GM12801 (cell line): Measurements from ENCODE around the gene MRPS16.

ENCODE experiments used
- CTCF ChIP-seq: IDR thresholded peaks from one replicate; pipeline ENCODE4 v1.5.1; 2011; ENCODE audit warnings: control low read depth; ENCODE audit not compliant: insufficient read length; ENCODE audit errors: extremely low read depth

The MRPS16 gene

GRCh38 chr10:73252445-73253224, at the start of gene MRPS16:
Gene MRPS16 (minus strand): TSS chr10:73252644. CDS start chr10:73252482, 162 bp downstream.
- no peak for TF ChIP-seq CTCF

- no peak for TF ChIP-seq CTCF
These were observed 44.5 kb upstream of the MRPS16 start for GRCh38 chr10:73296946-73297345.

- TF ChIP-seq CTCF, result no peak
These were observed 41.0 kb upstream of the MRPS16 start for GRCh38 chr10:73293461-73293860.

GRCh38 chr10:73289958-73290357, 37.5 kb upstream of the MRPS16 start:
- TF ChIP-seq CTCF, result no peak

- TF ChIP-seq CTCF, result no peak
These were observed 35.0 kb upstream of the MRPS16 start for GRCh38 chr10:73287441-73287840.

GRCh38 chr10:73281097-73281496, 28.7 kb upstream of the MRPS16 start:
- no peak for TF ChIP-seq CTCF

GRCh38 chr10:73264423-73264822, 12.0 kb upstream of the MRPS16 start:
- TF ChIP-seq CTCF, result no peak
